Heart right ventricle (tissue), 16 donors: ENCODE results near the gene LRG1. TPM values are rescaled to one million over a fixed set of nuclear protein-coding genes. Genes with fewer than 3 reads are reported as not detected.
A peak's percentile ranks its signal among the peaks of the same experiment; 100 is the strongest.

Experiments used
- ATAC-seq, 8 donors: fragments of 200-7000 bp; cut with Tn5 transposase; one replicate each; pipeline ENCODE4 v1.9.1; 2020; ENCODE audit warnings: mild to moderate bottlenecking in 8 of 8, moderate library complexity in 8 of 8, moderate number of reproducible peaks in 1 of 8
- DNase-seq, 2 donors: peaks; one replicate each; pipeline ENCODE4 v3.0.0-alpha.2; 2020
- H3K27ac ChIP-seq, 10 donors: fragments of 200-600 bp; sonication (generic) in 2 of 10; one replicate each; pipeline versions ENCODE4 v1.5.0 to v1.8.0; 2020 to 2022; ENCODE audit warnings: mild to moderate bottlenecking in 3 of 10
- H3K27me3 ChIP-seq, 7 donors: fragments of 200-600 bp; one replicate each; pipeline ENCODE4 v1.8.0; 2021 to 2022; ENCODE audit warnings: mild to moderate bottlenecking in 2 of 7
- H3K36me3 ChIP-seq, 9 donors: fragments of 200-600 bp; sonication (generic) in 1 of 9; one replicate each; pipeline versions ENCODE4 v1.5.0 to v1.8.0; 2020 to 2022; ENCODE audit warnings: mild to moderate bottlenecking in 2 of 9
- H3K4me1 ChIP-seq, 9 donors: fragments of 200-600 bp; sonication (generic) in 1 of 9; one replicate each; pipeline versions ENCODE4 v1.5.0 to v1.8.0; 2020 to 2022; ENCODE audit warnings: mild to moderate bottlenecking in 4 of 9
- H3K4me3 ChIP-seq, 10 donors: fragments of 200-600 bp; sonication (generic) in 2 of 10; one replicate each; pipeline versions ENCODE4 v1.5.0 to v1.8.0; 2020 to 2022; ENCODE audit warnings: mild to moderate bottlenecking in 7 of 10, moderate library complexity in 2 of 10
- H3K9me3 ChIP-seq, 11 donors: fragments of 200-600 bp in 10 of 11; sonication (generic) in 2 of 11; one replicate each; pipeline versions ENCODE4 v1.5.0 to v1.8.0; 2013 to 2022; ENCODE audit warnings: mild to moderate bottlenecking in 2 of 11, control low read depth in 1 of 11, moderate library complexity in 1 of 11
- CTCF ChIP-seq, 9 donors: fragments of 200-600 bp; sonication (generic) in 2 of 9; IDR thresholded peaks; one replicate each; pipeline versions ENCODE4 v1.5.0 to v1.8.0; 2021 to 2022; ENCODE audit warnings: antibody characterized with exemption in 9 of 9, mild to moderate bottlenecking in 5 of 9, moderate library complexity in 1 of 9
- WGBS, 2 donors: extraction: QIAGEN DNeasy Blood & Tissue Kit; methylation state at CpG; one replicate each; pipeline ENCODE4 v1.1.7; 2013; ENCODE audit warnings: inconsistent platforms in 1 of 2; 5-methylcytosine and 5-hydroxymethylcytosine counted together
- intact Hi-C, 10 donors: fragments of 100-400 bp; cut with DNase I; formaldehyde crosslinking; loops; one replicate each; pipeline versions ENCODE4 v1.11.1 to v1.14.2; 2022
- polyA plus RNA-seq, 2 donors: library from polyadenylated mRNA; stranded (reverse); fragments of 200-250 nt; gene quantifications; one replicate each; pipeline ENCODE4 v1.2.3, GENCODE V29; 2013
- total RNA-seq, 10 donors: library from RNA; stranded (reverse); fragmentation: NEBNext Ultra II Directional in 3 of 10; extraction: Animal tissue kit (Norgen Biotek cat#: 25700) in 3 of 10; gene quantifications; one replicate each; pipeline versions ENCODE4 v1.2.1 to v1.2.4, GENCODE V29; 2021 to 2023
- donor health status: Arrhythmogenic right ventricular cardiomyopathy.
- donor health status: ischemic (EF 13 %, LVEDD 7.1; RV severe dilation, severe dysfunction).
- donor health status: healthy with polysubstance abuse.
- donor health status: DM: no; HTN: yes; CAD: no.
- donor health status: DM: no; HTN: no; CAD: no.
- donor health status: ischemic (EF 25% LVEDD 6.9; RV normal size, moderate dysfunction).
- donor health status: ischemic (EF 25% LVEDD 5.7; RV mildly dilated, moderate dysfunction).
- donor health status: healthy.
- donor health status: DM: yes; HTN: yes; CAD: no.
- donor health status: Ischemic cardiomyopathy.
- donor health status: ischemic (EF 35%, LVEDD 5.7; RV mildly dilated, moderate dysfunction).
- donor health status: nonischemic (EF 11% LVEDD 7.7; RV severe dilation, severe dysfunction).
- donor health status: DM: yes; HTN: yes; CAD: no.
- donor health status: PGD.
- donor health status: ischemic (EF 29% LVEDD 5.4; RV normal size, mild dysfunction).
- donor health status: nonischemic (EF 23%, LVEDD 6.1; RV moderate dilation, normal function).

Gene LRG1
- total and polyA plus RNA-seq, 12 donors: 0.06 to 1.3 (median 0.29) TPM

GRCh38 chr19:4502282-4503131 lies 37.3 kb downstream of the LRG1 start:
- DNase-seq (no peak), ATAC-seq (no peak)
- H3K9me3 ChIP-seq: no peaks in the 10 kb centered on the region
- intact Hi-C loops: no loop called here
- H3K36me3 ChIP-seq: peaks cover 0 to 100% (median 65%) of the 10 kb centered on the region in 9 donors
- WGBS, 2 donors: 81 to 87% methylated on average over 37 of the region's 37 CpGs
- H3K27ac ChIP-seq: peak overlapping the region in 2 of 10 donors; percentile 28 to 53
- no peak overlapping the region for H3K4me3 ChIP-seq
- no peaks in the 10 kb centered on the region for H3K27me3 ChIP-seq
- peaks cover 0 to 11% (median 6%) of the 10 kb centered on the region in 9 donors for H3K4me1 ChIP-seq
- no peak for TF ChIP-seq CTCF (IDR thresholded peaks at IDR 0.05)

GRCh38 chr19:4501691-4502090 lies 38.1 kb downstream of the LRG1 start:
- peak in 2 of 8 donors; percentile 1 to 2 for ATAC-seq
- TF ChIP-seq CTCF (IDR thresholded peaks at IDR 0.05): no peak
- 80 to 87% methylated on average over 25 of the region's 25 CpGs for WGBS, 2 donors
- Histone ChIP-seq H3K9me3 (no peaks in the 10 kb centered on the region), H3K27ac (peak overlapping the region in 4 of 10 donors; percentile 3 to 53 (median 18)), H3K27me3 (no peaks in the 10 kb centered on the region), H3K36me3 (peaks cover 0 to 100% (median 62%) of the 10 kb centered on the region in 9 donors), H3K4me3 (no peak overlapping the region), H3K4me1 (peaks cover 0 to 6% (median 0%) of the 10 kb centered on the region in 9 donors)
- DNase-seq: no peak
- intact Hi-C loops: no loop called here

- Histone ChIP-seq H3K36me3 (peaks cover 0 to 100% (median 55%) of the 10 kb centered on the region in 9 donors), H3K4me1 (no peaks in the 10 kb centered on the region), H3K27ac (peak overlapping the region in 3 of 10 donors; percentile 3 to 53 (median 28)), H3K9me3 (no peaks in the 10 kb centered on the region), H3K27me3 (no peaks in the 10 kb centered on the region), H3K4me3 (no peak overlapping the region)
- intact Hi-C loops: no loop called here
- ATAC-seq (peak in 3 of 8 donors; percentile 3 to 4 (median 4)), DNase-seq (no peak)
- TF ChIP-seq CTCF (IDR thresholded peaks at IDR 0.05): no peak
- WGBS, 2 donors: 94 to 96% methylated on average over 29 of the region's 29 CpGs
Measured at GRCh38 chr19:4500841-4501591, 38.8 kb downstream of the LRG1 start.

GRCh38 chr19:4499855-4500254 lies 40.0 kb downstream of the LRG1 start:
- ATAC-seq (peak in 1 of 8 donors; percentile 6), DNase-seq (no peak)
- no peaks in the 10 kb centered on the region for H3K4me1 ChIP-seq
- H3K27me3 ChIP-seq: no peaks in the 10 kb centered on the region
- intact Hi-C loops: no loop called here
- no peak for TF ChIP-seq CTCF (IDR thresholded peaks at IDR 0.05)
- no peaks in the 10 kb centered on the region for H3K9me3 ChIP-seq
- 91 to 94% methylated on average over 15 of the region's 15 CpGs for WGBS, 2 donors
- H3K4me3 ChIP-seq: no peak overlapping the region
- peaks cover 0 to 100% (median 49%) of the 10 kb centered on the region in 9 donors for H3K36me3 ChIP-seq
- no peak overlapping the region for H3K27ac ChIP-seq
